Endothelial cell of umbilical vein (primary cell): ENCODE measurements around the gene ACOT7.

Experiments
- CTCF ChIP-seq, 2 donors: IDR thresholded peaks; 1 replicate in 1 of 2; 2 replicates in 1 of 2; pipeline ENCODE4 v1.5.1; 2011; ENCODE audit warnings: low read length in 2 of 2, mild to moderate bottlenecking in 2 of 2, moderate library complexity in 2 of 2, control low read depth in 1 of 2, inconsistent platforms in 1 of 2, low read depth in 1 of 2; ENCODE audit not compliant: insufficient read depth in 1 of 2; ENCODE audit errors: extremely low read depth in 1 of 2
- POLR2A ChIP-seq: IDR thresholded peaks from 2 replicates; pipeline ENCODE4 v1.6.1; 2012; ENCODE audit warnings: low read depth, mild to moderate bottlenecking, control low read depth, low read length

GRCh38 chr1:6274102-6274501 lies 119.5 kb downstream of the ACOT7 start:
- TF ChIP-seq POLR2A = no peak
- no peak for TF ChIP-seq CTCF (IDR thresholded peaks at IDR 0.05; ENCODE audit: extremely low read depth in 1 of 2, insufficient read depth in 1 of 2, low read depth in 1 of 2, low read length in 2 of 2)
